Liver (tissue), 9 donors: ENCODE results near the gene GLIPR1L2. TPM values are rescaled to one million over a fixed set of nuclear protein-coding genes. Genes with fewer than 3 reads are reported as not detected.
A peak's percentile ranks its signal among the peaks of the same experiment; 100 is the strongest.

ENCODE experiments used
- DNase-seq: peaks from one replicate; pipeline ENCODE4 v3.0.0-alpha.2; 2017; ENCODE audit warnings: low spot score
- H3K27ac ChIP-seq, 2 donors: one replicate each; pipeline ENCODE4 v1.7.0; 2013; ENCODE audit warnings: inconsistent platforms in 2 of 2, low read length in 2 of 2, control low read depth in 1 of 2, low read depth in 1 of 2, mild to moderate bottlenecking in 1 of 2
- H3K27me3 ChIP-seq, 4 donors: one replicate each; pipeline versions ENCODE4 v1.6.1 to v1.7.0; 2013; ENCODE audit warnings: low read length in 3 of 4, inconsistent platforms in 1 of 4, mild to moderate bottlenecking in 1 of 4, moderate library complexity in 1 of 4; ENCODE audit not compliant: control insufficient read depth in 4 of 4, insufficient read depth in 4 of 4
- H3K36me3 ChIP-seq, 4 donors: one replicate each; pipeline versions ENCODE4 v1.6.1 to v1.7.0; 2013; ENCODE audit warnings: low read length in 3 of 4, mild to moderate bottlenecking in 3 of 4, low read depth in 1 of 4, moderate library complexity in 1 of 4; ENCODE audit not compliant: control insufficient read depth in 4 of 4, insufficient read depth in 3 of 4
- H3K4me1 ChIP-seq, 4 donors: one replicate each; pipeline versions ENCODE4 v1.6.1 to v1.7.0; 2013; ENCODE audit warnings: low read length in 3 of 4, mild to moderate bottlenecking in 3 of 4, moderate library complexity in 1 of 4; ENCODE audit not compliant: control insufficient read depth in 4 of 4, insufficient read depth in 4 of 4
- H3K4me3 ChIP-seq, 3 donors: one replicate each; pipeline versions ENCODE4 v1.6.1 to v1.7.0; 2013; ENCODE audit warnings: low read length in 3 of 3, control low read depth in 1 of 3, low read depth in 1 of 3, mild to moderate bottlenecking in 1 of 3
- H3K9ac ChIP-seq, 2 donors: one replicate each; pipeline ENCODE4 v1.7.0; 2013; ENCODE audit warnings: low read length in 2 of 2, mild to moderate bottlenecking in 2 of 2, moderate library complexity in 2 of 2, control low read depth in 1 of 2, low read depth in 1 of 2
- H3K9me3 ChIP-seq, 4 donors: one replicate each; pipeline versions ENCODE4 v1.6.1 to v1.7.0; 2013; ENCODE audit warnings: low read length in 3 of 4; ENCODE audit not compliant: control insufficient read depth in 4 of 4
- EGR1 ChIP-seq, 2 donors: IDR thresholded peaks; 2 replicates each; pipeline ENCODE4 v1.6.1; 2016 to 2018; ENCODE audit warnings: antibody characterized with exemption in 2 of 2, low read depth in 2 of 2
- FOXA1 ChIP-seq: IDR thresholded peaks from 2 replicates; pipeline ENCODE4 v1.6.1; 2016; ENCODE audit warnings: antibody characterized with exemption
- FOXA2 ChIP-seq: IDR thresholded peaks from 2 replicates; pipeline ENCODE4 v1.6.1; 2016; ENCODE audit warnings: antibody characterized with exemption
- GABPA ChIP-seq, 2 donors: IDR thresholded peaks in 1 of 2; conservative IDR thresholded peaks in 1 of 2; 2 replicates each; pipeline ENCODE4 v1.6.1; 2016; ENCODE audit warnings: antibody characterized with exemption in 2 of 2, mild to moderate bottlenecking in 1 of 2, moderate library complexity in 1 of 2
- HNF4A ChIP-seq, 2 donors: conservative IDR thresholded peaks; 2 replicates each; pipeline ENCODE4 v1.6.1; 2016; ENCODE audit warnings: antibody characterized with exemption in 2 of 2, mild to moderate bottlenecking in 2 of 2
- HNF4G ChIP-seq: IDR thresholded peaks from 2 replicates; pipeline ENCODE4 v1.6.1; 2016; ENCODE audit warnings: antibody characterized with exemption
- JUND ChIP-seq, 2 donors: IDR thresholded peaks; 2 replicates each; pipeline ENCODE4 v1.6.1; 2016; ENCODE audit warnings: antibody characterized with exemption in 2 of 2
- NR2F2 ChIP-seq: IDR thresholded peaks from 2 replicates; pipeline ENCODE4 v1.6.1; 2016; ENCODE audit warnings: antibody characterized with exemption
- RAD21 ChIP-seq, 2 donors: IDR thresholded peaks; 2 replicates each; pipeline ENCODE4 v1.6.1; 2016; ENCODE audit warnings: antibody characterized with exemption in 2 of 2, mild to moderate bottlenecking in 2 of 2
- RXRA ChIP-seq, 2 donors: IDR thresholded peaks; 2 replicates each; pipeline ENCODE4 v1.6.1; 2017 to 2018; ENCODE audit warnings: antibody characterized with exemption in 2 of 2, mild to moderate bottlenecking in 1 of 2
- SP1 ChIP-seq: IDR thresholded peaks from 2 replicates; pipeline ENCODE4 v1.6.1; 2018; ENCODE audit warnings: antibody characterized with exemption, mild to moderate bottlenecking
- TAF1 ChIP-seq: conservative IDR thresholded peaks from 2 replicates; pipeline ENCODE4 v1.6.1; 2016; ENCODE audit warnings: antibody characterized with exemption, mild to moderate bottlenecking
- YY1 ChIP-seq: IDR thresholded peaks from 2 replicates; pipeline ENCODE4 v1.6.1; 2016; ENCODE audit warnings: antibody characterized with exemption, mild to moderate bottlenecking
- WGBS: extraction: QIAGEN DNeasy Blood & Tissue Kit; methylation state at CpG from one replicate; pipeline ENCODE4 v1.1.7; 2013; 5-methylcytosine and 5-hydroxymethylcytosine counted together
- polyA plus RNA-seq, 2 donors: library from polyadenylated mRNA; stranded (reverse) in 1 of 2; unstranded in 1 of 2; fragments of 200-250 nt in 1 of 2; fragments of >200 nt in 1 of 2; fragmentation: Nextera tagmentation in 1 of 2; extraction: Ambion mirVana in 1 of 2; gene quantifications; one replicate each; pipeline versions ENCODE4 v1.2.1 to v1.2.3, GENCODE V29; 2013 to 2015
- total RNA-seq, 2 donors: library from RNA; depleted of rRNA; stranded (reverse); fragments of >200 nt; gene quantifications; one replicate each; pipeline ENCODE4 v1.2.3, GENCODE V29; 2014
- TF ChIP-seq, protein P1 (sequence below): IDR thresholded peaks from 2 replicates; pipeline ENCODE4 v1.6.1; 2016; ENCODE audit warnings: antibody characterized with exemption, mild to moderate bottlenecking
- TF ChIP-seq, protein P2 (sequence below): fragments of 150-350 bp; IDR thresholded peaks from 2 replicates; pipeline ENCODE4 v1.5.1; 2017; ENCODE audit warnings: improper control_type of control experiment, low read depth, low read length; ENCODE audit not compliant: missing input control
- TF ChIP-seq, protein P3 (sequence below): IDR thresholded peaks from 2 replicates; pipeline ENCODE4 v1.6.1; 2016; ENCODE audit warnings: antibody characterized with exemption
- TF ChIP-seq, protein P4 (sequence below): IDR thresholded peaks from 2 replicates; pipeline ENCODE4 v1.6.1; 2016; ENCODE audit warnings: antibody characterized with exemption
- TF ChIP-seq, protein P5 (sequence below): IDR thresholded peaks from 2 replicates; pipeline ENCODE4 v1.6.1; 2016; ENCODE audit warnings: antibody characterized with exemption
- donor health status: healthy.
- donor health status: healthy.
- donor health status: healthy.
- donor health status: healthy.
- donor health status: healthy.

GLIPR1L2 gene
- total RNA-seq (under 1 TPM; 0.05 to 0.25 TPM), polyA plus RNA-seq (under 1 TPM; 0.28 to 0.38 TPM)

DNA sequence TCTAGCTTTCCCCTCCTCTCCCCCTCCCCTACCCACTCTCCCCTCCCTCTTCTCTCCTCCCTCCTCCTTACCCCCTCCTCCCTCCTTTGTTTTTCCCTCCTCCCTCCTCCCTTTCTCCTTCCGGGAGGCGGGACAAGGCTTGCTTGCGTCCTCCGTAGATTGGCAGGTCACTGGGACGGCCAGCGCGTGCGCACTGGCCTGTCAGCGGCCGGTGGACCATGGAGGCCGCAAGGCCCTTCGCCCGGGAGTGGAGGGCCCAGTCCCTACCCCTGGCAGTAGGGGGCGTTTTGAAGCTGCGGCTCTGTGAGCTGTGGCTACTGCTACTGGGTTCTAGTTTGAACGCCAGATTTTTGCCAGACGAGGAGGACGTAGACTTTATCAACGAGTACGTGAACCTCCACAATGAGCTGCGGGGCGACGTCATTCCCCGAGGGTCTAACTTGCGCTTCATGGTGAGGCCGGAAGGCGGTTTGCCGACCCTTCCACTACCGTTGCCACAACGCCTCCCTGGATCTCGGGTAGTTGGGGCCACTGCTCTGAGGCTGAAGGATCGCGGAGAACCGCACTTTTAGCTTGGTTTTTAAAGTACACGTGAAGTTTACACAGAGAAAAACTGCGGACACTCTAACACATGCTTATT is at the start of gene GLIPR1L2:
Gene GLIPR1L2, plus strand, starts transcription at position 191 of the 640 bp plus-strand sequence. Its CDS starts 28 bp downstream, at position 219.
- no peaks in the 10 kb centered on the region for H3K27me3 ChIP-seq
- no peaks in the 10 kb centered on the region for H3K36me3 ChIP-seq
- H3K4me3 ChIP-seq, result peak within 1 kb of the TSS; percentile 69 to 84 (median 76)
- TF ChIP-seq RXRA (IDR thresholded peaks at IDR 0.05), result peak; percentile 13 to 18
- TF ChIP-seq, protein P1, sequence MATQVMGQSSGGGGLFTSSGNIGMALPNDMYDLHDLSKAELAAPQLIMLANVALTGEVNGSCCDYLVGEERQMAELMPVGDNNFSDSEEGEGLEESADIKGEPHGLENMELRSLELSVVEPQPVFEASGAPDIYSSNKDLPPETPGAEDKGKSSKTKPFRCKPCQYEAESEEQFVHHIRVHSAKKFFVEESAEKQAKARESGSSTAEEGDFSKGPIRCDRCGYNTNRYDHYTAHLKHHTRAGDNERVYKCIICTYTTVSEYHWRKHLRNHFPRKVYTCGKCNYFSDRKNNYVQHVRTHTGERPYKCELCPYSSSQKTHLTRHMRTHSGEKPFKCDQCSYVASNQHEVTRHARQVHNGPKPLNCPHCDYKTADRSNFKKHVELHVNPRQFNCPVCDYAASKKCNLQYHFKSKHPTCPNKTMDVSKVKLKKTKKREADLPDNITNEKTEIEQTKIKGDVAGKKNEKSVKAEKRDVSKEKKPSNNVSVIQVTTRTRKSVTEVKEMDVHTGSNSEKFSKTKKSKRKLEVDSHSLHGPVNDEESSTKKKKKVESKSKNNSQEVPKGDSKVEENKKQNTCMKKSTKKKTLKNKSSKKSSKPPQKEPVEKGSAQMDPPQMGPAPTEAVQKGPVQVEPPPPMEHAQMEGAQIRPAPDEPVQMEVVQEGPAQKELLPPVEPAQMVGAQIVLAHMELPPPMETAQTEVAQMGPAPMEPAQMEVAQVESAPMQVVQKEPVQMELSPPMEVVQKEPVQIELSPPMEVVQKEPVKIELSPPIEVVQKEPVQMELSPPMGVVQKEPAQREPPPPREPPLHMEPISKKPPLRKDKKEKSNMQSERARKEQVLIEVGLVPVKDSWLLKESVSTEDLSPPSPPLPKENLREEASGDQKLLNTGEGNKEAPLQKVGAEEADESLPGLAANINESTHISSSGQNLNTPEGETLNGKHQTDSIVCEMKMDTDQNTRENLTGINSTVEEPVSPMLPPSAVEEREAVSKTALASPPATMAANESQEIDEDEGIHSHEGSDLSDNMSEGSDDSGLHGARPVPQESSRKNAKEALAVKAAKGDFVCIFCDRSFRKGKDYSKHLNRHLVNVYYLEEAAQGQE, result peak; percentile 78
- TF ChIP-seq TAF1, result peak; percentile 68
- TF ChIP-seq FOXA2, result no peak
- peak; percentile 95 for TF ChIP-seq YY1
- no peak for TF ChIP-seq HNF4G
- TF ChIP-seq JUND (IDR thresholded peaks at IDR 0.05), result no peak
- no peak for TF ChIP-seq FOXA1
- peak; percentile 71 to 81 for TF ChIP-seq RAD21 (IDR thresholded peaks at IDR 0.05)
- TF ChIP-seq SP1, result peak; percentile 51
- TF ChIP-seq, protein P2, sequence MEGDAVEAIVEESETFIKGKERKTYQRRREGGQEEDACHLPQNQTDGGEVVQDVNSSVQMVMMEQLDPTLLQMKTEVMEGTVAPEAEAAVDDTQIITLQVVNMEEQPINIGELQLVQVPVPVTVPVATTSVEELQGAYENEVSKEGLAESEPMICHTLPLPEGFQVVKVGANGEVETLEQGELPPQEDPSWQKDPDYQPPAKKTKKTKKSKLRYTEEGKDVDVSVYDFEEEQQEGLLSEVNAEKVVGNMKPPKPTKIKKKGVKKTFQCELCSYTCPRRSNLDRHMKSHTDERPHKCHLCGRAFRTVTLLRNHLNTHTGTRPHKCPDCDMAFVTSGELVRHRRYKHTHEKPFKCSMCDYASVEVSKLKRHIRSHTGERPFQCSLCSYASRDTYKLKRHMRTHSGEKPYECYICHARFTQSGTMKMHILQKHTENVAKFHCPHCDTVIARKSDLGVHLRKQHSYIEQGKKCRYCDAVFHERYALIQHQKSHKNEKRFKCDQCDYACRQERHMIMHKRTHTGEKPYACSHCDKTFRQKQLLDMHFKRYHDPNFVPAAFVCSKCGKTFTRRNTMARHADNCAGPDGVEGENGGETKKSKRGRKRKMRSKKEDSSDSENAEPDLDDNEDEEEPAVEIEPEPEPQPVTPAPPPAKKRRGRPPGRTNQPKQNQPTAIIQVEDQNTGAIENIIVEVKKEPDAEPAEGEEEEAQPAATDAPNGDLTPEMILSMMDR, result peak; percentile 83
- TF ChIP-seq GABPA (IDR thresholded peaks at IDR 0.05 in 1 of 2, conservative IDR thresholded peaks at IDR 0.05 in 1 of 2), result peak in 1 of 2 donors; percentile 83
- TF ChIP-seq, protein P3, sequence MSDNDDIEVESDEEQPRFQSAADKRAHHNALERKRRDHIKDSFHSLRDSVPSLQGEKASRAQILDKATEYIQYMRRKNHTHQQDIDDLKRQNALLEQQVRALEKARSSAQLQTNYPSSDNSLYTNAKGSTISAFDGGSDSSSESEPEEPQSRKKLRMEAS, result peak; percentile 39
- TF ChIP-seq EGR1 (IDR thresholded peaks at IDR 0.05; ENCODE audit: low read depth in 2 of 2), result peak in 1 of 2 donors; percentile 14
- peak in 1 of 2 donors; percentile 26 for TF ChIP-seq HNF4A (conservative IDR thresholded peaks at IDR 0.05)
- TF ChIP-seq, protein P4, sequence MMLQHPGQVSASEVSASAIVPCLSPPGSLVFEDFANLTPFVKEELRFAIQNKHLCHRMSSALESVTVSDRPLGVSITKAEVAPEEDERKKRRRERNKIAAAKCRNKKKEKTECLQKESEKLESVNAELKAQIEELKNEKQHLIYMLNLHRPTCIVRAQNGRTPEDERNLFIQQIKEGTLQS, result no peak
- TF ChIP-seq, protein P5, sequence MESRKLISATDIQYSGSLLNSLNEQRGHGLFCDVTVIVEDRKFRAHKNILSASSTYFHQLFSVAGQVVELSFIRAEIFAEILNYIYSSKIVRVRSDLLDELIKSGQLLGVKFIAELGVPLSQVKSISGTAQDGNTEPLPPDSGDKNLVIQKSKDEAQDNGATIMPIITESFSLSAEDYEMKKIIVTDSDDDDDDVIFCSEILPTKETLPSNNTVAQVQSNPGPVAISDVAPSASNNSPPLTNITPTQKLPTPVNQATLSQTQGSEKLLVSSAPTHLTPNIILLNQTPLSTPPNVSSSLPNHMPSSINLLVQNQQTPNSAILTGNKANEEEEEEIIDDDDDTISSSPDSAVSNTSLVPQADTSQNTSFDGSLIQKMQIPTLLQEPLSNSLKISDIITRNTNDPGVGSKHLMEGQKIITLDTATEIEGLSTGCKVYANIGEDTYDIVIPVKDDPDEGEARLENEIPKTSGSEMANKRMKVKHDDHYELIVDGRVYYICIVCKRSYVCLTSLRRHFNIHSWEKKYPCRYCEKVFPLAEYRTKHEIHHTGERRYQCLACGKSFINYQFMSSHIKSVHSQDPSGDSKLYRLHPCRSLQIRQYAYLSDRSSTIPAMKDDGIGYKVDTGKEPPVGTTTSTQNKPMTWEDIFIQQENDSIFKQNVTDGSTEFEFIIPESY, result peak; percentile 33
- no peak for TF ChIP-seq NR2F2
- WGBS, result 6% methylated on average over 36 of the region's 36 CpGs
- H3K9me3 ChIP-seq, result no peaks in the 10 kb centered on the region
- peak; percentile 83 for DNase-seq
- peak within 1 kb of the TSS; percentile 82 to 89 for H3K27ac ChIP-seq
- peak within 1 kb of the TSS; percentile 81 to 93 for H3K9ac ChIP-seq
- peaks cover 0 to 14% (median 4%) of the 10 kb centered on the region in 4 donors for H3K4me1 ChIP-seq
